B cell (primary cell): ENCODE measurements around the gene TYSND1. TPM values are rescaled to one million over a fixed set of nuclear protein-coding genes. Genes with fewer than 3 reads are reported as not detected.

Source experiments
- ATAC-seq: fragments of 200-7000 bp; cut with Tn5 transposase; one replicate; pipeline ENCODE4 v1.10.0; 2021; ENCODE audit warnings: low read depth, mild to moderate bottlenecking, moderate number of reproducible peaks, moderate library complexity
- CTCF ChIA-PET: fragments of 350-600 bp; sonication (Branson Sonifier 250); formaldehyde crosslinking; loops from one replicate; lab custom pipeline; 2021; ENCODE audit warnings: antibody characterized with exemption, inconsistent platforms; lab: Charles Lee
- POLR2A ChIA-PET: fragments of 350-600 bp; sonication (Branson Sonifier 250); formaldehyde crosslinking; loops from one replicate; lab custom pipeline; 2021; ENCODE audit warnings: antibody characterized with exemption; lab: Charles Lee
- DNase-seq: peaks from one replicate; pipeline ENCODE4 v3.0.0; 2013
- H2AFZ ChIP-seq: 2 replicates; pipeline ENCODE4 v1.6.1; 2012; ENCODE audit warnings: mild to moderate bottlenecking, low read depth, low read length; ENCODE audit not compliant: insufficient read depth, poor library complexity, severe bottlenecking
- H3K27ac ChIP-seq, 2 donors: 1 replicate in 1 of 2; 2 replicates in 1 of 2; pipeline ENCODE4 v1.5.1; 2012 to 2013; ENCODE audit warnings: low read length in 2 of 2, mild to moderate bottlenecking in 2 of 2, moderate library complexity in 1 of 2
- H3K27me3 ChIP-seq, 4 experiments: fragments of 200-600 bp in 1 of 4; sonication (generic) in 1 of 4; replicated peaks in 1 of 4; 1 replicate in 2 of 4; 2 replicates in 2 of 4; pipeline versions ENCODE4 v1.6.1 to v1.7.0; 2013 to 2016; ENCODE audit warnings: low read length in 3 of 4, mild to moderate bottlenecking in 2 of 4, mixed read lengths in 1 of 4, moderate library complexity in 1 of 4; ENCODE audit not compliant: insufficient read depth in 4 of 4, control insufficient read depth in 3 of 4; ENCODE audit errors: control extremely low read depth in 1 of 4
- H3K36me3 ChIP-seq, 2 experiments: replicated peaks in 1 of 2; 1 replicate in 1 of 2; 2 replicates in 1 of 2; pipeline versions ENCODE4 v1.6.1 to v1.7.1; 2013; ENCODE audit warnings: low read length in 1 of 2; ENCODE audit not compliant: insufficient read depth in 2 of 2, control insufficient read depth in 1 of 2; ENCODE audit errors: control extremely low read depth in 1 of 2, extremely low read depth in 1 of 2
- H3K4me1 ChIP-seq, 2 donors: fragments of 200-600 bp in 1 of 2; sonication (generic) in 1 of 2; 1 replicate in 1 of 2; 2 replicates in 1 of 2; pipeline versions ENCODE4 v1.5.1 to v1.6.1; 2013 to 2017; ENCODE audit warnings: low read length in 2 of 2; ENCODE audit not compliant: control insufficient read depth in 2 of 2, insufficient read depth in 2 of 2
- H3K4me2 ChIP-seq: replicated peaks from 2 replicates; pipeline ENCODE3; 2012; ENCODE audit warnings: mild to moderate bottlenecking, low read depth, low read length; ENCODE audit not compliant: poor library complexity, severe bottlenecking
- H3K4me3 ChIP-seq, 5 experiments: fragments of 200-600 bp in 1 of 5; sonication (generic) in 1 of 5; 1 replicate in 3 of 5; 2 replicates in 2 of 5; pipeline versions ENCODE4 v1.5.1 to v1.7.0; 2011 to 2016; ENCODE audit warnings: low read length in 4 of 5, mild to moderate bottlenecking in 4 of 5, low read depth in 2 of 5, control low read depth in 1 of 5, moderate library complexity in 1 of 5; ENCODE audit not compliant: insufficient read depth in 1 of 5; ENCODE audit errors: control extremely low read depth in 1 of 5, extremely low read depth in 1 of 5
- H3K79me2 ChIP-seq: fragments of 200-600 bp; sonication (generic); one replicate; pipeline ENCODE4 v1.6.0; 2016; ENCODE audit warnings: low read length; ENCODE audit not compliant: control insufficient read depth, insufficient read depth
- H3K9ac ChIP-seq: fragments of 200-600 bp; sonication (generic); 2 replicates; pipeline ENCODE4 v1.6.1; 2017; ENCODE audit warnings: mild to moderate bottlenecking, low read length, moderate library complexity
- H3K9me3 ChIP-seq, 3 donors: one replicate each; pipeline versions ENCODE4 v1.6.1 to v1.7.1; 2013; ENCODE audit warnings: low read length in 2 of 3; ENCODE audit not compliant: control insufficient read depth in 2 of 3, insufficient read depth in 1 of 3; ENCODE audit errors: control extremely low read depth in 1 of 3
- H4K20me1 ChIP-seq: 2 replicates; pipeline ENCODE4 v1.6.0; 2012; ENCODE audit warnings: mild to moderate bottlenecking, low read length; ENCODE audit not compliant: insufficient read depth, control insufficient read depth, poor library complexity, severe bottlenecking
- H3K27ac Mint-ChIP-seq: one replicate; pipeline ENCODE4 v1.8.0; 2021; ENCODE audit warnings: mixed read lengths
- H3K27me3 Mint-ChIP-seq: one replicate; pipeline ENCODE4 v1.8.0; 2021; ENCODE audit warnings: mixed read lengths
- H3K4me1 Mint-ChIP-seq: one replicate; pipeline ENCODE4 v1.8.0; 2021; ENCODE audit warnings: mixed read lengths
- H3K4me3 Mint-ChIP-seq: one replicate; pipeline ENCODE4 v1.8.0; 2021; ENCODE audit warnings: mixed read lengths
- H3K9me3 Mint-ChIP-seq: one replicate; pipeline ENCODE4 v1.8.0; 2022; ENCODE audit warnings: mixed read lengths; ENCODE audit not compliant: insufficient read depth
- EZH2 ChIP-seq: IDR thresholded peaks from 2 replicates; pipeline ENCODE4 v1.6.1; 2012; ENCODE audit warnings: borderline replicate concordance, low read depth, mild to moderate bottlenecking, moderate library complexity, low read length; ENCODE audit not compliant: insufficient read depth, poor library complexity, severe bottlenecking
- WGBS: methylation state at CpG from one replicate; pipeline ENCODE4 v1.1.5; 2013; ENCODE audit warnings: missing lambda C conversion rate; ENCODE audit not compliant: insufficient coverage; 5-methylcytosine and 5-hydroxymethylcytosine counted together
- intact Hi-C: fragments of 100-400 bp; cut with micrococcal nuclease; formaldehyde crosslinking; loops from one replicate; pipeline ENCODE4 v1.10.0; 2022
- polyA plus RNA-seq: library from polyadenylated mRNA; depleted of rRNA; stranded (reverse); fragments of >200 nt; gene quantifications from 2 replicates; pipeline ENCODE4 v1.2.3, GENCODE V29; 2012
- total RNA-seq, 2 donors: library from RNA; stranded (reverse); fragments of 120-200 nt in 1 of 2; gene quantifications; 1 replicate in 1 of 2; 2 replicates in 1 of 2; pipeline versions ENCODE4 v1.2.3 to v1.2.4, GENCODE V29; 2013 to 2022
- TF ChIP-seq, protein P1 (sequence below): fragments of 200-600 bp; IDR thresholded peaks from one replicate; pipeline ENCODE4 v1.8.0; 2022; ENCODE audit warnings: antibody characterized with exemption, mild to moderate bottlenecking

The TYSND1 gene
- total and polyA plus RNA-seq, 2 donors (not counting 1 experiment from before 2014, with no cell fraction given): 28.0 to 34.1 TPM

DNA sequence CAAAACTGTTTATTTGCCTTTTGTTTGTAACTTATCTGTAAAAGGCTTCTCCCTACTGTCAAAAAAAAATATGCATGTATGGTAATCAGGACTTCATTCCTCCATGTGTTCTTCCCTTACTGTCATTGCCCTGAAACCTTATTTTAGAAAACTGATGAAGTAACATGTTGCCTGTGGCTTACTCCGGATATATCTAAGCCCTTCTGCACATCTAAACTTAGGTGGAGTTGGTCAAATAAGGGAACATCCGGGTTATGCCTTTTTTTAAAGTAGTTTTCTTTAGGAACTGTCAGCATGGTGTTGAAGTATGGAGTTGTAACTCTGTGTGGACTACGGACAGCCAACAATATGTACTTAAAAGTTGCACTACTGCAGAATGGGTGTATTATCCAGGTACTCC, 17.7 kb upstream of the TYSND1 start:
- Histone ChIP-seq H2AFZ (no peak overlapping the region), H3K9me3 (no peaks in the 10 kb centered on the region), H3K27ac (no peak overlapping the region), H3K4me2 (no peak overlapping the region), H3K36me3 (peaks cover 8 to 41% of the 10 kb centered on the region in 2 experiments), H3K4me1 (peaks cover 21 to 22% of the 10 kb centered on the region in 2 donors), H3K4me3 (no peak overlapping the region), H3K27me3 (no peaks in the 10 kb centered on the region), H4K20me1 (peaks cover 65% of the 10 kb centered on the region), H3K79me2 (peaks cover 91% of the 10 kb centered on the region), H3K9ac (no peak overlapping the region)
- intact Hi-C loops: no loop called here
- DNase-seq: no peak
- H3K27ac Mint-ChIP-seq: no peak overlapping the region
- POLR2A ChIA-PET: no interaction called here
- H3K9me3 Mint-ChIP-seq: no peaks in the 10 kb centered on the region
- TF ChIP-seq EZH2: no peak
- TF ChIP-seq, protein P1, sequence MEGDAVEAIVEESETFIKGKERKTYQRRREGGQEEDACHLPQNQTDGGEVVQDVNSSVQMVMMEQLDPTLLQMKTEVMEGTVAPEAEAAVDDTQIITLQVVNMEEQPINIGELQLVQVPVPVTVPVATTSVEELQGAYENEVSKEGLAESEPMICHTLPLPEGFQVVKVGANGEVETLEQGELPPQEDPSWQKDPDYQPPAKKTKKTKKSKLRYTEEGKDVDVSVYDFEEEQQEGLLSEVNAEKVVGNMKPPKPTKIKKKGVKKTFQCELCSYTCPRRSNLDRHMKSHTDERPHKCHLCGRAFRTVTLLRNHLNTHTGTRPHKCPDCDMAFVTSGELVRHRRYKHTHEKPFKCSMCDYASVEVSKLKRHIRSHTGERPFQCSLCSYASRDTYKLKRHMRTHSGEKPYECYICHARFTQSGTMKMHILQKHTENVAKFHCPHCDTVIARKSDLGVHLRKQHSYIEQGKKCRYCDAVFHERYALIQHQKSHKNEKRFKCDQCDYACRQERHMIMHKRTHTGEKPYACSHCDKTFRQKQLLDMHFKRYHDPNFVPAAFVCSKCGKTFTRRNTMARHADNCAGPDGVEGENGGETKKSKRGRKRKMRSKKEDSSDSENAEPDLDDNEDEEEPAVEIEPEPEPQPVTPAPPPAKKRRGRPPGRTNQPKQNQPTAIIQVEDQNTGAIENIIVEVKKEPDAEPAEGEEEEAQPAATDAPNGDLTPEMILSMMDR: no peak
- no peak overlapping the region for H3K4me3 Mint-ChIP-seq
- CTCF ChIA-PET: no interaction called here
- no peak for ATAC-seq
- 50% methylated on average over 1 of the region's 3 CpGs for WGBS
- no peaks in the 10 kb centered on the region for H3K27me3 Mint-ChIP-seq
- H3K4me1 Mint-ChIP-seq: peaks cover 61% of the 10 kb centered on the region

DNA sequence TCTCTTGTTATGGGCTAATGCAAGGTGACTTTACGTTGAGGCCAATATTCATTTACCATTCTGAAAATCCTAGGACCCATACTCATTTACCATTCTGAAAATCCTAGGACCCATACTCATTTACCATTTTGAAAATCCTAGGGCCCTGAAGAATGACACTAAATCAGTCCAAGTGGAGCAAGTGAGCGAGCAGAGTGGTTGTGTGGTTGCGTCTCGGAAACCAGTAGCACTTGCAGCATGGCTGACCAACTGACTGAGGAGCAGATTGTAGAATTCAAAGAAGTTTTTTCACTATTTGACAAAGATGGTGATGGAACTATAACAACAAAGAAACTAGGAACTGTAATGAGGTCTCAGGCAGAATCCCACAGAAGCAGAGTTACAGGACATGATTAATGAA, 16.9 kb upstream of the TYSND1 start:
- H3K4me2 ChIP-seq: no peak overlapping the region
- DNase-seq (no peak), ATAC-seq (no peak)
- Mint-ChIP-seq H3K9me3 (no peaks in the 10 kb centered on the region), H3K27me3 (no peaks in the 10 kb centered on the region), H3K27ac (peak overlapping the region; percentile 3), H3K4me1 (peaks cover 53% of the 10 kb centered on the region), H3K4me3 (no peak overlapping the region)
- no peaks in the 10 kb centered on the region for H3K9me3 ChIP-seq
- CTCF ChIA-PET: interaction anchor here (0.9 kb wide), 1 partner anchor 13 kb away, joined by 4 read pairs; no protein-coding TSS in a partner anchor
- no peak overlapping the region for H2AFZ ChIP-seq
- peaks cover 59% of the 10 kb centered on the region for H4K20me1 ChIP-seq
- peaks cover 15 to 16% of the 10 kb centered on the region in 2 donors for H3K4me1 ChIP-seq
- no peak overlapping the region for H3K27ac ChIP-seq
- WGBS: 82% methylated on average over 3 of the region's 4 CpGs
- POLR2A ChIA-PET: no interaction called here
- H3K9ac ChIP-seq: no peak overlapping the region
- H3K4me3 ChIP-seq: no peak overlapping the region
- peaks cover 84% of the 10 kb centered on the region for H3K79me2 ChIP-seq
- TF ChIP-seq EZH2: no peak
- TF ChIP-seq, protein P1: no peak
- intact Hi-C loops: no loop called here
- no peaks in the 10 kb centered on the region for H3K27me3 ChIP-seq
- peaks cover 8 to 41% of the 10 kb centered on the region in 2 experiments for H3K36me3 ChIP-seq
